ELF-1 (cell line): Measurements from ENCODE around the gene RFX2.

Source experiments
- DNase-seq: peaks from one replicate; pipeline ENCODE4 v3.0.0-alpha.2; 2016; ENCODE audit warnings: low read depth, low spot score

The RFX2 gene

GRCh38 chr19:6059988-6060599 lies 50.2 kb downstream of the RFX2 start:
- DNase-seq, result no peak

GRCh38 chr19:6059396-6059947 lies 50.8 kb downstream of the RFX2 start:
- DNase-seq, result no peak

- no peak for DNase-seq
Observed at GRCh38 chr19:6058518-6059201, 51.6 kb downstream of the RFX2 start.

GRCh38 chr19:6057651-6058517 lies 52.4 kb downstream of the RFX2 start:
- DNase-seq, result no peak

GRCh38 chr19:6056801-6057650 lies 53.3 kb downstream of the RFX2 start:
- peak; percentile 58 for DNase-seq

GRCh38 chr19:6056282-6056741 lies 54.0 kb downstream of the RFX2 start:
- DNase-seq, result no peak

- no peak for DNase-seq
Observed at GRCh38 chr19:6055013-6055795, 55.1 kb downstream of the RFX2 start.

- DNase-seq, result peak; percentile 81
Observed at GRCh38 chr19:6048793-6049405, 61.4 kb downstream of the RFX2 start.

GRCh38 chr19:6048348-6048747 lies 62.0 kb downstream of the RFX2 start:
- no peak for DNase-seq

- peak; percentile 53 for DNase-seq
Observed at GRCh38 chr19:6047741-6048251, 62.5 kb downstream of the RFX2 start.

- DNase-seq, result no peak
Observed at GRCh38 chr19:6047256-6047655, 63.0 kb downstream of the RFX2 start.

GRCh38 chr19:6045108-6045507 lies 65.2 kb downstream of the RFX2 start:
- DNase-seq, result no peak

GRCh38 chr19:6044056-6044805 lies 66.1 kb downstream of the RFX2 start:
- DNase-seq, result no peak

GRCh38 chr19:6042776-6043726 lies 67.2 kb downstream of the RFX2 start:
- peak; percentile 84 for DNase-seq

GRCh38 chr19:6041991-6042481 lies 68.3 kb downstream of the RFX2 start:
- DNase-seq, result no peak

- DNase-seq, result no peak
Observed at GRCh38 chr19:6041071-6041470, 69.2 kb downstream of the RFX2 start.

- no peak for DNase-seq
Observed at GRCh38 chr19:6039566-6040225, 70.6 kb downstream of the RFX2 start.
